ENCODE results near the gene ABCB6.
A peak's percentile ranks its signal among the peaks of the same experiment; 100 is the strongest.
"Not testable (repeated sequence)": the region's sequence is repeated elsewhere in the genome, so short reads cannot be mapped to it uniquely, and the experiment has no call there.

ABCB6 gene

GRCh38 chr2:219213026-219213415, 5.7 kb downstream of the ABCB6 start:
- DNase-seq, result no peak

DNA sequence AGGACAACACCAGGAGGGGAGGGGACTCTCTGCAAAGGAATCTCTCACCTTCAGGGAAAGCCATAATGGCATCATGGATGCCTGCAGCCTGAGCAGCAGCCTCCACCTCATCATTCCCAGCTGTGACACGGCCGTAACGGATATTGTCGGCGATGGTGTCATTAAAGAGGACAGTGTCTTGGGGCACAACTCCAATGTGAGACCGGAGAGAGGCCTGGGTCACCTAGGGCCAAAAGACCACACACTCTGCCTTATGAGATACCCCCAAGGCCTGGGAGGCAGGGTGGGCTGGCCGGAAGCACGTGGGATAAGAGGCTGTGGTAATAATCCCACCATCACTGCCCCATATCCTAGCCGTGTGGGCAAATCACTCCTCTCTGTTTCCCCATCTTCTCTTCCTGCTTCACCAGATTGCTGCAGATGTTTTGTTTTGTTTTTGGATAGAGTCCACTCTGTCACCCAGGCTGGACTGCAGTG, 7.8 kb downstream of the ABCB6 start:
- no peak for DNase-seq

GRCh38 chr2:219210196-219210885, 8.4 kb downstream of the ABCB6 start:
- DNase-seq, result no peak

GRCh38 chr2:219209236-219210195, 9.2 kb downstream of the ABCB6 start:
- DNase-seq, result no peak

- peak; percentile 7 to 16 for DNase-seq
Observed at GRCh38 chr2:219207884-219208740, 10.6 kb downstream of the ABCB6 start.

DNA sequence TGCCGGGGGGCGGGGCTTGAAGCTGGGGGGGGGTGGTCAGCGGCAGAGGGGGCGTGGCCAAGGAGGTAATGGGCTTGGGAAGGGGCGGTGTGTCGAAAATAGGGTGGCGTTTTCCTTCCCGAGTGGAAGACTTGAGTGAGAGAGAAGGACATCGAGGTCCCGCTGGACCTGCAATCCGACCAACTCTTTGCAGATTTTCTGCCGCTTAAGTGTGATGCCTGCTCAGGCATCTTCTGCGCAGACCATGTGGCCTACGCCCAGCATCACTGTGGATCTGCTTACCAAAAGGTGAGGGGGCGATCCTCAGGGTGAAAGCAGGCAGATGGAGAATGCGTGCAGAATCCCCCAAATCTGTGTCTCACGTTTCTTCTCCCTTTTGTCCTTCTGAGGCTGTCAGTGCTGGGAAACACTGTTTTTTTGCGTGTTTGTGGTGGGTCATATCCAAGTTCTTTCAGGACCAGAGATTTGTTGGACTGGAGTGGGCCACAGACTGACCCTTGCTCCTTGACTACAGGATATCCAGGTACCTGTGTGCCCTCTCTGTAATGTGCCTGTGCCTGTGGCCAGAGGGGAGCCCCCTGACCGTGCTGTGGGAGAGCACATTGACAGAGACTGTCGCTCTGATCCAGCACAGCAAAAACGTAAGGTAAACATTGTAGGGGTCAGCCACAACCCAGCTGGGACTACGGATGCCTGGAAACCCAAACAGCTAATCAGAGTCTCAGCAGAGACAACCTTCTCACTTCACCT, 11.4 kb downstream of the ABCB6 start:
- DNase-seq, result no peak

DNA sequence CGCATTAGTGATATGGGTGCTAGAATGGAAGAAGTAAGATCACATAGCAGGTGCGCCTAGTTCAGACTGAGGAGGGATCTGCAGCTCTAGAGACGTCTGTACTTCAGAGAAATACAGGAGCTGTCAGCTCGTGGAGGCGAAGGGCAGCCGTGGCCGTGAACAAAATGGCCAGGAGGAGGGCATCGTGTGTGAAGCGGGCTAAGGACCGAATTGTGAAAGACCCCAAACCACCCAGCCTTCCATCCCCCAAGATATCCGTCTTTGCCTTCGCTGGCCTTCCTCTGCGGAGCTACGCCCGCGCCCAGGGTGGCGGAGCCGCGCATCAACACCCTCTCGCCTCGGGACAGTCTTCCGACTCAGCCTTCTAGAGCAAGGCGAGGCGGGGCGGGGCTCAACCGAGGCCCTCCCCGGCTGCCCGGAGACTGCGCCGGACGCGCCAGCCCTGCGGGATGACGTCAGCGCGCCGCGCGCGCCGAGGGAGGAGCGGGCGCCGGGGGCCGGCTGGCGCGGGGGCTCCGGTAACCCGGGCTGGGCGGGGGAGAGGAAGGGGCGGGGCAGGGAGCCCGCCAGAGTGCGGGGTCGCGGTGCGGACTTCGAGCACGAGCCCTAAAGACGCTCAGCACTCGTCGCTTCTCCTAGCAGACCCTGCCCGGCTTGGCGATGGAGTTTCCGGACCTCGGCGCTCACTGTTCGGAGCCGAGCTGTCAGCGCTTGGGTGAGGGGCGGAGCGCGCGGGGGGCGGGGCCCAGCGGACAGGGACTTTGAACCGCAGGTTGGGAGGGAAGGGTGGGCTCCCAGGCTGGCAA, 12.2 kb downstream of the ABCB6 start, which contains the start of gene ZFAND2B:
TSS of gene ZFAND2B (plus strand) at position 455 of the 806 bp plus-strand sequence. CDS start at position 661, 206 bp downstream.
- peak; percentile 86 to 96 for DNase-seq

GRCh38 chr2:219205981-219206327, 12.8 kb downstream of the ABCB6 start:
- no peak for DNase-seq

DNA sequence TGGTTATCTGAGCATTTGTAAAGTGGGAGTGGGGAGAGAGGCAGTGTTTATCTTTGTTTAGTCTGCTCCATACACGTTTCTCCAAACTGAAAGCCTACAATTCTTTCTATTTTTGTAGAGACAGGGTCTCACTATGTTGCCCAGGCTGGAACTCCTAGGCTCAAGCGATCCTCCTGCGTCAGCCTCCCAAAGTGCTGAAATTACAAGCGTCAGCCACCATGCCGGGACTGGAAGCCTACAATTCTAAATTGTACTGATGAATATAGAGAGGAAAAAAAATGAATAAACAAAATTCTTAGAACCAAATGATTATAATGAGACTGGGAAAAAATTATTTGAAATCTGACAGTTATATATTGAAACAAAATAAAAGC, 13.6 kb downstream of the ABCB6 start:
- DNase-seq, result no peak

DNA sequence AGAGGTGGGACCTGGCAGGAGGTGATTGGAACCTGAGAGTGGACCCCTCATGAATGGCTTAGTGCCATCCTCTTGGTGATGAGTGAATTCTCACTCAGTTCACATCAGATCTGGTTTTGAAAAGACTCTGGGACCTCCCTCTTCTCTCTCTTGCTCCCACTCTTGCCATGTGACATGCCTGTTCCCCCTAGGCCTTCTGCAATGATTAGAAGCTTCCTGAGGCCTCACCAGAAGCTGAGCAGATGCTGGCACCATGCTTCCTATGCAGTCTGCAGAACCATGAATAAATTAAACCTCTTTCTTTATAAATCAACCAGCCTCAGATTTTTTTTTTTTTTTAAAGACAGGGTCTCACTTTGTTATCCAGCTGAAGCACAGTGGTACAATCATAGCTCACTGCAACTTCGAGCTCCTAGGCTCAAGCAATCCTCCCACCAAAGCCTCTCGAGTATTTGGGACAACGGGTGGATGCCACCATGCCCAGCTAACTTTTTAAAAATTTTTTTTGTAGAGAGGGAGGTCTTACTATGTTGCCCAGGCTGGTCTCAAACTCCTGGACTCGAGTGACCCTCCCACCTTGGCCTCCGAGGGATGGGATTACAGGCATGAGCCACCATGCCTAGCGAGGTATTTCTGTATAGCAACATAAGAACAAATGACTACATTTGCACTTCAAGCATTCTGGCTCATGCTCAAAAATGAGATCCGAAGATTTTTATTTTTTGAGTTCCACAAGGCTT, 14.2 kb downstream of the ABCB6 start:
- no peak for DNase-seq

- not testable (repeated sequence) for DNase-seq
Observed at GRCh38 chr2:219201331-219201730, 17.4 kb downstream of the ABCB6 start.

- DNase-seq, result not testable (repeated sequence)
Observed at GRCh38 chr2:219200502-219201326, 18.0 kb downstream of the ABCB6 start.

- DNase-seq, result no peak
Observed at GRCh38 chr2:219199470-219200211, 19.1 kb downstream of the ABCB6 start.

DNA sequence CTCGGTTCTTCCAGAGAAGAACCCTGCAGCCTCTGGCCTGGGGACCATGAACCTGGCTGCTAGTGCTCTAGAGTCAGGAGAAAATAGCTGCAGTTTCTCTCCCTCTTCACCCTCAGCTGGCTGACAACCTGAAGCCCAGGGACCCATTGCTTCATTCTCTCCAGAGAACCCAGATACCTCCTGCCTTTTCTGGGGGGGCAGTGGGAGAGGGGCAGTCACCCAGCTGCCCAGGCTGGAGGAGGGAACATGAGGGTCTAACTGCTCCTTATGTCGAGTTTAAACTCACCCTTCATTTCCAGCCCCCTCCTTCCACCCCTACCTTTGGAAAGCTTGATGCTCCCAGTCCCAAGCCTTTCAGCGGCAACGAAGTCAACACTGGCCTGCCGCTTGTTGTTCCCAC, 19.8 kb downstream of the ABCB6 start:
- DNase-seq, result no peak

- DNase-seq, result no peak
Observed at GRCh38 chr2:219197388-219197787, 21.4 kb downstream of the ABCB6 start.

- DNase-seq, result no peak
Observed at GRCh38 chr2:219186754-219187456, 31.9 kb downstream of the ABCB6 start.

DNA sequence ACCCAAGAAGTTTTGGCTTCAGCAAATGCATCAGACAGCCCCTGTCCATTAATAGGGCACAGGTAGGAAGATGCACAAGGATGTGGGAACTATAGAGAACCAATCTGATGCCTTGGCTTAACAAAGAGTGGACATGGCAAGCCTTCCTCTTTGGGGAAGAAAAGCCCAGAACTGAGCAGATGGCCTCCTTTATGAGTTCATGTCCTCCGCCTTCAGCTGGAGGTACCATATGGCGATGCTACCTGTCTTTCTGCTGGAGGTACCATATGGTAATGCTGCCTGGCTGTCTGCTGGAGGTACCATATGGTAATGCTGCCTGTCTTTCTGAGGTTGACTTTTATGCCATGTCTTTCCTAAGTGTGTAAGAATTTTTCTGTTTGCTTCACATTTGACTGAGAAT, 34.6 kb downstream of the ABCB6 start:
- no peak for DNase-seq

DNA sequence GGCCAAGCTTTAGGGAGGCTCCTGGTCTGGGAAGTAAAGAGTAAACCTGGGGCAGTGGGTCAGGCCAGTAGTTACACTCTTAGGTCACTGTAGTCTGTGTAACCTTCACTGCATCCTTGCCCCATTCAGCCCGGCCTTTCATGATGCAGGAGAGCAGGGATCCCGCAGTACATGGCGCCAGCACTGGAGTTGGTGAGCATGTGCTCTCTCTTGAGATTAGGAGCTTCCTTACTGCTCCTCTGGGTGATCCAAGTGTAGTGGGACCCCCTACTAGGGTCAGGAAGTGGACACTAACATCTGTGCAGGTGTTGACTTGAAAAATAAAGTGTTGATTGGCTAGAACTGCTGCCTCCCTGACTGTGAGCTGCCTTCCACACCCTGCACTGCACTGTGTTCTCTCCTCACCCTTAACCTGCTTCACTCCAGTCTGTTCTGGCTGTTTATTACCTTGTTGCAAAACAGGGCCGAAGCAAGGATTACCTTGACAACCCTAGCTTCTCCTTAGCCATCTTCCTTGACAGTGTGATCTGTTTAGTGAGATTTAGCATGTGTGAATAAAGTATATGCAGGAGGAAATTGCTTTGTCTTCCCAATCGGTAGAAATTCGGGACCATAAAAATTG, 35.5 kb downstream of the ABCB6 start:
- DNase-seq, result no peak
